HG02943 (cell line): ENCODE data around the gene ID2.

Experiments
- ATAC-seq: cut with Tn5 transposase; IDR thresholded peaks from one replicate; pipeline ENCODE4 v1.9.1; 2021; ENCODE audit warnings: mild to moderate bottlenecking, low read depth, moderate library complexity; ENCODE audit not compliant: unreplicated experiment

The ID2 gene

GRCh38 chr2:8646731-8647461, 35.0 kb upstream of the ID2 start:
- no peak for ATAC-seq

GRCh38 chr2:8647462-8647857, 34.4 kb upstream of the ID2 start:
- ATAC-seq = no peak

GRCh38 chr2:8648441-8649213, 33.2 kb upstream of the ID2 start:
- no peak for ATAC-seq

GRCh38 chr2:8649718-8650117, 32.1 kb upstream of the ID2 start:
- ATAC-seq = no peak

- ATAC-seq = no peak
Observed at GRCh38 chr2:8650256-8650655, 31.6 kb upstream of the ID2 start.

- ATAC-seq = no peak
Observed at GRCh38 chr2:8652774-8653426, 29.0 kb upstream of the ID2 start.

- ATAC-seq = no peak
Observed at GRCh38 chr2:8653485-8653884, 28.4 kb upstream of the ID2 start.

GRCh38 chr2:8654041-8654440, 27.8 kb upstream of the ID2 start:
- no peak for ATAC-seq

- no peak for ATAC-seq
Observed at GRCh38 chr2:8654483-8654882, 27.4 kb upstream of the ID2 start.

GRCh38 chr2:8656160-8656641, 25.7 kb upstream of the ID2 start:
- no peak for ATAC-seq

- ATAC-seq = no peak
Observed at GRCh38 chr2:8656811-8657210, 25.0 kb upstream of the ID2 start.

GRCh38 chr2:8657423-8658062, 24.3 kb upstream of the ID2 start:
- no peak for ATAC-seq

GRCh38 chr2:8658064-8658862, 23.6 kb upstream of the ID2 start:
- no peak for ATAC-seq

GRCh38 chr2:8659092-8659734, 22.6 kb upstream of the ID2 start:
- no peak for ATAC-seq

- no peak for ATAC-seq
Observed at GRCh38 chr2:8659735-8660492, 21.9 kb upstream of the ID2 start.

GRCh38 chr2:8661235-8661634, 20.6 kb upstream of the ID2 start:
- ATAC-seq = no peak

GRCh38 chr2:8661736-8662135, 20.1 kb upstream of the ID2 start:
- no peak for ATAC-seq

GRCh38 chr2:8662239-8662879, 19.5 kb upstream of the ID2 start:
- ATAC-seq = no peak
